Stimulated activated CD8-positive, alpha-beta memory T cell treated with anti-CD3 and anti-CD28 coated beads, Interleukin-12 subunit alpha, Interleukin-12 subunit beta, amount 100 ng/mL, for 24 hours (primary cell): ENCODE data around the gene ZNF439.
"Not testable (repeated sequence)": the region's sequence is repeated elsewhere in the genome, so short reads cannot be mapped to it uniquely, and the experiment has no call there.

Experiments used
- DNase-seq: peaks from one replicate; pipeline ENCODE4 v3.0.0-alpha.2; 2020; ENCODE audit errors: extremely low read depth

Gene ZNF439

GRCh38 chr19:11868188-11868587 lies 19.7 kb downstream of the ZNF439 start:
- no peak for DNase-seq

- DNase-seq: no peak
These were observed 24.1 kb downstream of the ZNF439 start for GRCh38 chr19:11872624-11873023.

DNA sequence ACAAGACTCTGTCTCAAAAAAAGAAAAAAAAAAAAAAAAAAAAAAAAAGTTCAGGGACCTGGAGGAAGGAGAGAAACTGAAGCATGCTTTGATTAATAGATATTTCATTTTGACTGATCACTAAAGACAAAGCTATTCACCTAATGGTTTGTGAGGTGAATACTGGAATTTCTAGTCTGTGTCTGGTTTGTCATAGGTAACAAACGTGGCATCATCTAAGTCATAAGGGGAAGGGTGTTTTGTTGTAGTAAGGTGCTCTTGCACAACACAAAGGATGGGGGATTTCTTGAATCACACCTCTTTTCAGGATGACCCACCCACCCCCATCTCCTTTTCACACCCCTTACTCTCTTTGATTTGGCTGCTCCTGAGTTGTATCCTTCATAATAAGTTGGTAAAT lies 25.2 kb downstream of the ZNF439 start:
- DNase-seq: no peak

GRCh38 chr19:11879687-11880266 lies 31.3 kb downstream of the ZNF439 start:
- not testable (repeated sequence) for DNase-seq

DNA sequence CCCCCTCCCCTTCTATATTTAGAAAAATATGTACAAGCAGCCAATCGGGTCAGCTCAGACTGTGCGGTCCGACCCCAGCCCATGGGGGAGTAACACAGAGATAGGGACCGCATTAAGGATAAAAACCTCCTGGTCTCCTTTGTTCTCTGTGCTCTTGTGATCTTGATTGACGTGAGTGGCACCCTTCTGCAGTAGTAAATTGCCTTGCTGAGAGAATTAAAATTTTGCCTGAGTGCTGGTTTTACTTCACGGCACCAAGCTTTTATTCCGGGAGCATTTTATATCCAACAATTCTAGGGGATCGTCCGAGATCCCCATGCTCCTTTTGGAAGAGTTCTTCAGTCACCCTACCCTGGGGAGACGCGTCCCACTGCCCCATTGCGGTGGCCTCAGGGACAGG lies 32.1 kb downstream of the ZNF439 start:
- no peak for DNase-seq

- DNase-seq: no peak
These were observed 32.8 kb downstream of the ZNF439 start for GRCh38 chr19:11881151-11881800.

DNA sequence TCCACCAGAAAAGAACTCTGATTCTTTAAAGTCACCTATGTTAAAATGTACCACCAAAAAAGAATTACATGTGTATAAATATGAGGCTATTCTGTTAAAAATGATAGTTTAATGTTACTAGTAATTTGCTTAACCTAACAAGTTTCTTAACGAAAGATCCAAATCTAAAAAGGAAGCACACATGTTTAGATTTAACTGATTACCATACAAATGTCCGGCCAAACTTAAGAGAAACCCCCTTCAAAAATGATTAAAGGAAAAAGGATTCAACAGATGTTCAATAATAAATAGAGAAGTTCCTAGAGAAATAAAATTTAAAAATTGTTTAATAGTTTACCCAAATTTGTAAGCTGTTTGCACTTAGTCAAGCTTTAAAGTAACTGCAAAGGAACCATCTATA lies 34.1 kb downstream of the ZNF439 start:
- DNase-seq: no peak

DNA sequence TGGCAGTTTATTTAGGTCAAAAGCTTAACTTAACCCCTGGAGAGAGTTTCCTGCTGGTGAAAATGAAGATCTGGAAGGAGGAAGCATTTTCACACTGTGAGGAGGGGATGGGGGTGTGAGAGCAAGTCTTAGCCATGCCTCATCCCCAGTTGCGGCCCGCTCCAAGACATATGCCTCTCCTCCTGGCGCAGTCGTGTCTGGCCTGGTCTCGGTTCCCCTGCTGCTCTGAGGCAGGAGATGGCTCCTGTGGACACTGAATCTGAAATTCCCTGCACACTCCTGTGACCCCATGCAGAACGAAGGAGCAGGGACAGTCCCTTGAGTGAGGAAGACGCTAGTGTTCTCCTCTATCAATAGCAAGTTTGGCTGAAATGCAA lies 38.7 kb downstream of the ZNF439 start:
- DNase-seq: no peak

- peak; percentile 32 for DNase-seq
These were observed 39.3 kb downstream of the ZNF439 start, which contains the start of gene ZNF69 for GRCh38 chr19:11887611-11888531. ZNF69 (plus strand) TSS chr19:11887782; CDS start chr19:11887924, 142 bp downstream.

GRCh38 chr19:11889901-11890300 lies 41.4 kb downstream of the ZNF439 start:
- DNase-seq: not testable (repeated sequence)

DNA sequence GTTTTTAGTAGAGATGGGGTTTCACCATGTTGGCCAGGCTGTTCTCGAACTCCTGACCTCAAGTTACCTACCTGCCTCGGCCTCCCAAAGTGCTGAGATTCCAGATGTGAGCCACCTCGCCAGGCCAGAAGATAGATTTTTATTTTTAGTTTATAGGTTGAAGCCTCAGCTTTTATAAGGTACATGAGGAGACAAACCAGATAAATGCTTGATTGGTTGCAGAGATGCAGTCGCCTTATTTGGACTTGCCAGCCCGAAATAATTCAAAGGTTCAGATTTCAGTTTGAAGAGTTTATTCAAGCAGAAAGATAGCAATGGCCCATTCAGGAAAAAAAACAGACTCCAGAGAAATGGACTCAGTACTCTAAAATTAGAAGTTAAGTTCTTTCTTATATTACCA lies 42.1 kb downstream of the ZNF439 start:
- no peak for DNase-seq

- no peak for DNase-seq
These were observed 46.3 kb downstream of the ZNF439 start for GRCh38 chr19:11894851-11895250.

- no peak for DNase-seq
These were observed 53.7 kb downstream of the ZNF439 start for GRCh38 chr19:11902228-11902627.

DNA sequence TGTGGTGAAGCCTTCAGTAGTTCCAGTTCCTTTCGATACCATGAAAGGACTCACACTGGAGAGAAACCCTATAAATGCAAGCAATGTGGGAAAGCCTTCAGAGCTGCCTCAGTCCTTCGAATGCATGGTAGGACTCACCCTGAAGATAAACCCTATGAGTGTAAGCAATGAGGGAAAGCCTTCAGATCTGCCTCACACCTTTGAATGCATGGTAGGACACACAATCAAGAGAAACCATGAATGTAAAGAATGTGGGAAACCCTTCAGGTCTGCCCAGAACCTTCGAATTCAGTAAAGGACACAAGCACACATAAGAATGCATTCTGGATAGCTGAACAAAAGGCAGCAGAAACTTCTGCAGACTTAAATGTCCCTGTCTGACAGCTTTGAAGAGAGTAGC lies 57.4 kb downstream of the ZNF439 start:
- no peak for DNase-seq

GRCh38 chr19:11911937-11912336 lies 63.4 kb downstream of the ZNF439 start:
- DNase-seq: not testable (repeated sequence)

DNA sequence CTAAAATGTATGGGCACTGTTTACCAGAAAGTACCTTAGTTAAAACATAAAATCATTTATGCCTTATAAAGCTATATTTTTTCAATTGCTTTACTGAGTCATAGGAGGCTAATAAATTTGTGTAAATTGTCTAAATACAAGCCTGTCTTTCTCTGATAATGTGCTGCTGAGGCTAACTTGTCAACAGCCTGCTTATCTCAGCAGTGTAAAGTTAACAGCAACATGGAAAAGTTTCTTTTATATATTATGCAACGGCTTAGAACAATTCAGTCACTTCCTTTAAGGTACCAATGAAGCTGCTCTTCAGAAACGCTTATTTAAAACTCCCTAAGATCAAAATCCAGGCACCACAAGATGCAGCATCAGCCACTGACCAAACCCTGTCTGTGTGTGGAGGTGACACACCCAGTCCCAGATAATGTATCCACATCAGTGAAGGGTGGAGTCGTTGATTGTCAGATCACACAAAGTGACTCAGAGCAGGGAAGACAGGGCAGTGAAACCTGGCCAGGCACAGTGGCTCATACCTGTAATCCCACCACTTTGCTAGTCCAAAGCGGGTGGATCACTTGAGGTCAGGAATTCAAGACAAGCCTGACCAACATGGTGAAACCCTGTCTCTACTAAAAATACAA lies 66.0 kb downstream of the ZNF439 start:
- DNase-seq: not testable (repeated sequence)
